Measurements from ENCODE around the gene LRP1B.

DNA sequence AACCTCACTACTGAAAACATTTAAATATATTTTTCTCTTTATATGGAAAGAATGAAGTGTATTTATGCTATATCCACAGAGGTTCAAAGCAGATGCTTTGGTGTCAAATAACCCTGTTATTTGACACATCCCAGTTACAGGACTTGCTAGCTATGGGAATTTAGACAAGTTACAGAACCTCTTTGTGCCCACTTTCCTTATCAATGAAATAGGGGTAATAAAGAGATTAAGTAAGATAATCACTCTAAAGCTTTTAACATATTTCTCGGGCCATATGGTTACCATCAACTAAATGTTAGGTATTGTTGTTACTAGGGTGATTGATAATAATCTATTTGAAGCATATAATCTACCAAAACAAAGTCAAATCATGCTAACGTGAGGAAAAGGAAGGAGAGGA lies 1690.0 kb downstream of the LRP1B start:
- TF ChIP-seq, protein P1, sequence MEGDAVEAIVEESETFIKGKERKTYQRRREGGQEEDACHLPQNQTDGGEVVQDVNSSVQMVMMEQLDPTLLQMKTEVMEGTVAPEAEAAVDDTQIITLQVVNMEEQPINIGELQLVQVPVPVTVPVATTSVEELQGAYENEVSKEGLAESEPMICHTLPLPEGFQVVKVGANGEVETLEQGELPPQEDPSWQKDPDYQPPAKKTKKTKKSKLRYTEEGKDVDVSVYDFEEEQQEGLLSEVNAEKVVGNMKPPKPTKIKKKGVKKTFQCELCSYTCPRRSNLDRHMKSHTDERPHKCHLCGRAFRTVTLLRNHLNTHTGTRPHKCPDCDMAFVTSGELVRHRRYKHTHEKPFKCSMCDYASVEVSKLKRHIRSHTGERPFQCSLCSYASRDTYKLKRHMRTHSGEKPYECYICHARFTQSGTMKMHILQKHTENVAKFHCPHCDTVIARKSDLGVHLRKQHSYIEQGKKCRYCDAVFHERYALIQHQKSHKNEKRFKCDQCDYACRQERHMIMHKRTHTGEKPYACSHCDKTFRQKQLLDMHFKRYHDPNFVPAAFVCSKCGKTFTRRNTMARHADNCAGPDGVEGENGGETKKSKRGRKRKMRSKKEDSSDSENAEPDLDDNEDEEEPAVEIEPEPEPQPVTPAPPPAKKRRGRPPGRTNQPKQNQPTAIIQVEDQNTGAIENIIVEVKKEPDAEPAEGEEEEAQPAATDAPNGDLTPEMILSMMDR (IDR thresholded peaks at IDR 0.05): no peak
- no peak for TF ChIP-seq POLR2A (IDR thresholded peaks at IDR 0.05)

All from right lobe of liver (tissue), 4 donors.